Endothelial cell of umbilical vein (primary cell): ENCODE measurements around the gene NTN1. TPM values are rescaled to one million over a fixed set of nuclear protein-coding genes. Genes with fewer than 3 reads are reported as not detected.
"Not testable (repeated sequence)": the region's sequence is repeated elsewhere in the genome, so short reads cannot be mapped to it uniquely, and the experiment has no call there.

ENCODE experiments used
- BruUV-seq: library from RNA; stranded (reverse); fragments of 400-500 nt; replicated peaks from 2 replicates; lab custom pipeline; 2021; lab: Mats Ljungman, UMichigan
- CTCF ChIA-PET: fragments of 300-600, 350-600 bp; sonication (Branson Sonifier 250); formaldehyde crosslinking; loops from one replicate; lab custom pipeline; 2021; ENCODE audit warnings: antibody characterized with exemption, inconsistent platforms; lab: Charles Lee
- POLR2A ChIA-PET: fragments of 300-600, 350-600 bp; sonication (Branson Sonifier 250); formaldehyde crosslinking; loops from one replicate; lab custom pipeline; 2021; ENCODE audit warnings: antibody characterized with exemption, inconsistent platforms; lab: Charles Lee
- DNase-seq: peaks from one replicate; pipeline ENCODE4 v3.0.0-alpha.2; 2011; ENCODE audit warnings: low read depth, low spot score
- FAIRE-seq: peaks from 2 replicates; lab custom pipeline; 2011; peaks lifted over from hg19 to GRCh38; lab: Jason Lieb, UNC
- H2AFZ ChIP-seq: 2 replicates; pipeline ENCODE4 v1.6.0; 2012; ENCODE audit warnings: low read depth, low read length, control low read depth, inconsistent platforms
- H3K27ac ChIP-seq: 2 replicates; pipeline ENCODE4 v1.5.1; 2011; ENCODE audit warnings: low read depth, mild to moderate bottlenecking, control low read depth, low read length, moderate library complexity; ENCODE audit not compliant: insufficient read depth
- H3K27me3 ChIP-seq, 2 experiments: 2 replicates each; pipeline versions ENCODE4 v1.6.0 to v1.6.1; 2011; ENCODE audit warnings: low read length in 2 of 2, mixed read lengths in 1 of 2; ENCODE audit not compliant: control insufficient read depth in 2 of 2, insufficient read depth in 2 of 2
- H3K36me3 ChIP-seq, 2 experiments: 2 replicates in 1 of 2; 3 replicates in 1 of 2; pipeline ENCODE4 v1.5.1; 2011; ENCODE audit warnings: low read length in 2 of 2, mild to moderate bottlenecking in 1 of 2, moderate library complexity in 1 of 2; ENCODE audit not compliant: control insufficient read depth in 2 of 2, insufficient read depth in 2 of 2; ENCODE audit errors: extremely low read depth in 1 of 2
- H3K4me1 ChIP-seq: 3 replicates; pipeline ENCODE4 v1.5.1; 2011; ENCODE audit warnings: mild to moderate bottlenecking, low read length; ENCODE audit not compliant: control insufficient read depth, insufficient read depth; ENCODE audit errors: extremely low read depth
- H3K4me2 ChIP-seq: 2 replicates; pipeline ENCODE4 v1.6.1; 2011; ENCODE audit warnings: low read length, control low read depth, mixed read lengths; ENCODE audit not compliant: insufficient read depth
- H3K4me3 ChIP-seq, 3 experiments: fragments of 200-600 bp in 1 of 3; sonication (generic), shearing (Covaris generic) in 1 of 3; replicated peaks in 1 of 3; 2 replicates each; pipeline ENCODE4 v1.5.1; 2011 to 2016; ENCODE audit warnings: control low read depth in 3 of 3, low read length in 3 of 3, mild to moderate bottlenecking in 2 of 3, inconsistent platforms in 1 of 3, low read depth in 1 of 3, moderate library complexity in 1 of 3; ENCODE audit not compliant: insufficient read depth in 1 of 3
- H3K79me2 ChIP-seq: 2 replicates; pipeline ENCODE4 v1.6.0; 2012; ENCODE audit warnings: low read length, inconsistent platforms; ENCODE audit not compliant: control insufficient read depth, insufficient read depth
- H3K9ac ChIP-seq: replicated peaks from 2 replicates; pipeline ENCODE3; 2011; ENCODE audit warnings: low read length, control low read depth; ENCODE audit not compliant: insufficient read depth; ENCODE audit errors: extremely low read depth
- H3K9me1 ChIP-seq: replicated peaks from 3 replicates; pipeline ENCODE4 v1.6.0; 2011; ENCODE audit warnings: mild to moderate bottlenecking, low read length; ENCODE audit not compliant: control insufficient read depth, insufficient read depth; ENCODE audit errors: extremely low read depth
- H3K9me3 ChIP-seq: replicated peaks from 2 replicates; pipeline ENCODE4 v1.5.1; 2012; ENCODE audit warnings: low read length, inconsistent platforms; ENCODE audit not compliant: control insufficient read depth, insufficient read depth
- H4K20me1 ChIP-seq: replicated peaks from 2 replicates; pipeline ENCODE3; 2011; ENCODE audit warnings: mild to moderate bottlenecking, low read length; ENCODE audit not compliant: control insufficient read depth, insufficient read depth; ENCODE audit errors: extremely low read depth
- EZH2 ChIP-seq: IDR thresholded peaks from 2 replicates; pipeline ENCODE4 v1.6.1; 2012; ENCODE audit warnings: borderline replicate concordance, low read depth, mild to moderate bottlenecking, moderate library complexity, low read length, inconsistent platforms; ENCODE audit not compliant: severe bottlenecking
- FOS ChIP-seq: IDR thresholded peaks from 2 replicates; pipeline ENCODE4 v1.6.1; 2011; ENCODE audit warnings: mild to moderate bottlenecking, low read length, moderate library complexity, borderline replicate concordance; ENCODE audit not compliant: insufficient read depth
- GATA2 ChIP-seq: IDR thresholded peaks from 2 replicates; pipeline ENCODE4 v1.7.0; 2011; ENCODE audit warnings: low read depth, mild to moderate bottlenecking, moderate library complexity, mixed read lengths, low read length; ENCODE audit not compliant: insufficient read length, insufficient read depth
- JUN ChIP-seq: IDR thresholded peaks from 2 replicates; pipeline ENCODE4 v1.6.1; 2011; ENCODE audit warnings: borderline replicate concordance, low read depth; ENCODE audit not compliant: insufficient read length, insufficient read depth
- MYC ChIP-seq: IDR thresholded peaks from one replicate; pipeline ENCODE4 v1.6.1; 2011; ENCODE audit warnings: mild to moderate bottlenecking, low read depth, low read length
- POLR2A ChIP-seq: IDR thresholded peaks from 2 replicates; pipeline ENCODE4 v1.6.1; 2012; ENCODE audit warnings: low read depth, mild to moderate bottlenecking, control low read depth, low read length
- POLR2AphosphoS5 ChIP-seq: IDR thresholded peaks from 2 replicates; pipeline ENCODE4 v1.6.1; 2012; ENCODE audit warnings: low read depth, mild to moderate bottlenecking, control low read depth, low read length, moderate library complexity; ENCODE audit not compliant: insufficient read depth
- dilution Hi-C: fragments of 300-500 bp; cut with MboI; formaldehyde crosslinking; loops from one replicate; pipeline ENCODE4 v1.15.0; 2019; ENCODE audit warnings: low sequenced_read_pairs; ENCODE audit not compliant: extremely low pct_ligation_motif_present
- intact Hi-C: fragments of 100-400 bp; cut with micrococcal nuclease; formaldehyde crosslinking; loops from one replicate; pipeline ENCODE4 v1.10.0; 2022
- polyA plus RNA-seq, 4 experiments: library from polyadenylated mRNA; depleted of rRNA in 3 of 4; stranded (reverse) in 3 of 4; unstranded in 1 of 4; fragments of >200 nt; gene quantifications; 2 replicates each; pipeline versions ENCODE4 v1.2.1 to v1.2.3, GENCODE V29; 2011 to 2012; ENCODE audit warnings: missing spikeins in 1 of 4
- total RNA-seq: library from RNA; stranded (reverse); gene quantifications from 2 replicates; pipeline ENCODE4 v1.2.3, GENCODE V29; 2021
- TF ChIP-seq, protein P1 (sequence below): IDR thresholded peaks from 2 replicates; pipeline ENCODE4 v1.6.1; 2011; ENCODE audit not compliant: insufficient read depth, insufficient read length
- TF ChIP-seq, protein P2 (sequence below), 2 donors: IDR thresholded peaks; 1 replicate in 1 of 2; 2 replicates in 1 of 2; pipeline ENCODE4 v1.5.1; 2011; ENCODE audit warnings: low read length in 2 of 2, mild to moderate bottlenecking in 2 of 2, moderate library complexity in 2 of 2, control low read depth in 1 of 2, inconsistent platforms in 1 of 2, low read depth in 1 of 2; ENCODE audit not compliant: insufficient read depth in 1 of 2; ENCODE audit errors: extremely low read depth in 1 of 2

NTN1 gene
- total and polyA plus RNA-seq, 2 donors (not counting 3 experiments of a cell fraction or from before 2014, with no cell fraction given): 0.10 to 0.18 TPM

DNA sequence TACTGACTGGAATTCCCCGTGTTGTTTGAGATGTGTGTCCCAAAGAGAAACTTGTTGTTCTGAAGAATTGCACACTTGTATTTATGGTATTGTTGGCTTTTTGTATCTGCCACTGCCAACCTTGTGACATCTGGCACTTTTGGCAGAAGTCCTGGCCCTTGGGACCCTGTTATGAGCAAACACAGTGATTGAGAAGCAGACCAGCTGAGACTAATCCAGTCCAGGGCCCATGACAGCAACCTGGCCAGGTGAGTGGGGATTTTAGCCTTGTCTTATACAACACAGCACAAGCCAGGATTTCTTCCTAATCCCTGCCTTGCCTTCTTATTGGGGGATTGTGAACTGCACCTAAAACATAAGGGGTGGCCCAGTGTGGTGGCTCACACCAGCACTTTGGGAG is 80.0 kb downstream of the NTN1 start:
- Histone ChIP-seq H3K4me3 (no peak overlapping the region), H3K4me1 (no peaks in the 10 kb centered on the region), H3K9me1 (no peaks in the 10 kb centered on the region), H3K27me3 (no peaks in the 10 kb centered on the region), H3K79me2 (no peaks in the 10 kb centered on the region), H3K4me2 (no peak overlapping the region), H2AFZ (no peak overlapping the region), H3K9me3 (no peaks in the 10 kb centered on the region), H4K20me1 (no peaks in the 10 kb centered on the region), H3K36me3 (no peaks in the 10 kb centered on the region), H3K27ac (no peak overlapping the region), H3K9ac (no peak overlapping the region)
- ChIA-PET POLR2A (no interaction called here), CTCF (no interaction called here)
- TF ChIP-seq POLR2A (no peak), POLR2AphosphoS5 (no peak), EZH2 (no peak), JUN (no peak), MYC (no peak), GATA2 (no peak), FOS (no peak)
- TF ChIP-seq, protein P1, sequence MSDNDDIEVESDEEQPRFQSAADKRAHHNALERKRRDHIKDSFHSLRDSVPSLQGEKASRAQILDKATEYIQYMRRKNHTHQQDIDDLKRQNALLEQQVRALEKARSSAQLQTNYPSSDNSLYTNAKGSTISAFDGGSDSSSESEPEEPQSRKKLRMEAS: no peak
- TF ChIP-seq, protein P2, sequence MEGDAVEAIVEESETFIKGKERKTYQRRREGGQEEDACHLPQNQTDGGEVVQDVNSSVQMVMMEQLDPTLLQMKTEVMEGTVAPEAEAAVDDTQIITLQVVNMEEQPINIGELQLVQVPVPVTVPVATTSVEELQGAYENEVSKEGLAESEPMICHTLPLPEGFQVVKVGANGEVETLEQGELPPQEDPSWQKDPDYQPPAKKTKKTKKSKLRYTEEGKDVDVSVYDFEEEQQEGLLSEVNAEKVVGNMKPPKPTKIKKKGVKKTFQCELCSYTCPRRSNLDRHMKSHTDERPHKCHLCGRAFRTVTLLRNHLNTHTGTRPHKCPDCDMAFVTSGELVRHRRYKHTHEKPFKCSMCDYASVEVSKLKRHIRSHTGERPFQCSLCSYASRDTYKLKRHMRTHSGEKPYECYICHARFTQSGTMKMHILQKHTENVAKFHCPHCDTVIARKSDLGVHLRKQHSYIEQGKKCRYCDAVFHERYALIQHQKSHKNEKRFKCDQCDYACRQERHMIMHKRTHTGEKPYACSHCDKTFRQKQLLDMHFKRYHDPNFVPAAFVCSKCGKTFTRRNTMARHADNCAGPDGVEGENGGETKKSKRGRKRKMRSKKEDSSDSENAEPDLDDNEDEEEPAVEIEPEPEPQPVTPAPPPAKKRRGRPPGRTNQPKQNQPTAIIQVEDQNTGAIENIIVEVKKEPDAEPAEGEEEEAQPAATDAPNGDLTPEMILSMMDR (IDR thresholded peaks at IDR 0.05; ENCODE audit: extremely low read depth in 1 of 2, insufficient read depth in 1 of 2, low read depth in 1 of 2, low read length in 2 of 2): no peak
- FAIRE-seq (no peak), DNase-seq (no peak)
- intact Hi-C loops (no loop called here), dilution Hi-C loops (no loop called here)
- no TSS peak for BruUV-seq

DNA sequence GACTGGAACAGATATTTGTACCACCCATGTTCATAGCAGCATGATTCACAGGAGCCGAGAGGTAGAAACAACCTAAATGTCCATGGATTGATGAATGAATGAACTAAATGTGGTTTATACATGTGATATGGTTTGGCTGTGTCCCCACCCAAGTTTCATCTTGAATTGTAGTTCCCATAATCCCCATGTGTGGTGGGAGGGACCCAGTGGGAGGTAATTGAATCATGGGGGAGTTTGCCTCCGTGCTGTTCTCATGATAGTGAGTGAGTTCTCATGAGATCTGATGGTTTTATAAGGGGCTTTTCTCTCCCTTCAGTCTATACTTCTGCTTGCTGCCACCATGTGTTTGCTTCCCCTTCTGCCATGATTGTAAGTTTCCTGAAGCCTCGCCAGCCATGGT is 81.9 kb downstream of the NTN1 start:
- CTCF ChIA-PET, H3K27me3 ChIP-seq, POLR2A ChIA-PET, H3K27ac ChIP-seq, H3K9me1 ChIP-seq, intact Hi-C loops, H4K20me1 ChIP-seq, H3K4me3 ChIP-seq, DNase-seq, H3K4me2 ChIP-seq, dilution Hi-C loops, H3K9ac ChIP-seq, H3K79me2 ChIP-seq, FAIRE-seq, BruUV-seq, H3K36me3 ChIP-seq, H2AFZ ChIP-seq, H3K4me1 ChIP-seq, H3K9me3 ChIP-seq: not testable (repeated sequence)
